K562 (cell line): ENCODE results near the gene DLG4. TPM values are rescaled to one million over a fixed set of nuclear protein-coding genes. Genes with fewer than 3 reads are reported as not detected.

Source experiments
- ATAC-seq: fragments of 200-7000 bp; cut with Tn5 transposase; 3 replicates; pipeline ENCODE4 v1.9.1; 2020; ENCODE audit warnings: moderate library complexity
- BruUV-seq: library from RNA; stranded (reverse); fragments of 400-500 nt; replicated peaks from 2 replicates; lab custom pipeline; 2021; lab: Mats Ljungman, UMichigan
- CTCF ChIA-PET: fragments of 300-600 bp; formaldehyde crosslinking; extraction: SDS; loops from one replicate; lab custom pipeline; 2021; ENCODE audit warnings: low intra/inter-chr PET ratio; lab: Yijun Ruan, JAX
- POLR2A ChIA-PET: fragments of 300-600, 350-650 bp; sonication (Branson Sonifier 250); formaldehyde crosslinking; extraction: SDS; loops from one replicate; lab custom pipeline; 2021; ENCODE audit warnings: antibody characterized with exemption, inconsistent platforms; lab: Yijun Ruan, JAX
- DNase-seq, 4 experiments: peaks; one replicate each; pipeline versions ENCODE4 v3.0.0 to v3.0.0-alpha.2; 2011 to 2018; ENCODE audit warnings: low spot score in 3 of 4, mixed read lengths in 3 of 4; ENCODE audit errors: extremely low read depth in 1 of 4
- FAIRE-seq: peaks from 2 replicates; lab custom pipeline; 2011; peaks lifted over from hg19 to GRCh38; lab: Jason Lieb, UNC
- H2AFZ ChIP-seq: 2 replicates; pipeline ENCODE4 v1.6.0; 2011; ENCODE audit warnings: low read depth, low read length, control low read depth, inconsistent platforms
- H3K27ac ChIP-seq: fragments of 200-600 bp; 3 replicates; pipeline ENCODE4 v1.8.0; 2011; ENCODE audit warnings: low read depth, mild to moderate bottlenecking, control low read depth, inconsistent platforms, low read length, moderate library complexity, mixed read lengths; ENCODE audit errors: extremely low read depth
- H3K27me3 ChIP-seq, 2 experiments: fragments of 300-600 bp in 1 of 2; 2 replicates in 1 of 2; 3 replicates in 1 of 2; pipeline versions ENCODE4 v1.6.0 to v1.8.0; 2011; ENCODE audit warnings: inconsistent platforms in 2 of 2, low read length in 2 of 2, mild to moderate bottlenecking in 1 of 2, mixed read lengths in 1 of 2, moderate library complexity in 1 of 2; ENCODE audit not compliant: control insufficient read depth in 2 of 2, insufficient read depth in 2 of 2
- H3K36me3 ChIP-seq: fragments of 300-600 bp; 3 replicates; pipeline ENCODE4 v1.8.0; 2011; ENCODE audit warnings: mild to moderate bottlenecking, low read length, inconsistent platforms; ENCODE audit not compliant: control insufficient read depth, insufficient read depth
- H3K4me1 ChIP-seq, 2 experiments: fragments of 200-600 bp in 1 of 2; replicated peaks in 1 of 2; 2 replicates in 1 of 2; 3 replicates in 1 of 2; pipeline versions ENCODE4 v1.5.1 to v1.8.0; 2011; ENCODE audit warnings: inconsistent platforms in 2 of 2, low read length in 2 of 2, mild to moderate bottlenecking in 1 of 2, mixed read lengths in 1 of 2, moderate library complexity in 1 of 2; ENCODE audit not compliant: control insufficient read depth in 2 of 2, insufficient read depth in 2 of 2
- H3K4me2 ChIP-seq: 2 replicates; pipeline ENCODE4 v1.6.1; 2011; ENCODE audit warnings: low read length, control low read depth, inconsistent platforms, mixed read lengths; ENCODE audit not compliant: insufficient read depth
- H3K4me3 ChIP-seq: fragments of 200-600 bp; sonication (generic), shearing (Covaris generic); 2 replicates; pipeline ENCODE4 v1.5.1; 2016; ENCODE audit warnings: control low read depth, inconsistent platforms
- H3K79me2 ChIP-seq: fragments of 200-600 bp; 3 replicates; pipeline ENCODE4 v1.8.0; 2011; ENCODE audit warnings: low read length, inconsistent platforms; ENCODE audit not compliant: control insufficient read depth, insufficient read depth
- H3K9ac ChIP-seq, 2 experiments: 2 replicates each; pipeline versions ENCODE4 v1.6.0 to v1.6.1; 2011; ENCODE audit warnings: low read depth in 2 of 2, low read length in 2 of 2, control low read depth in 1 of 2, inconsistent platforms in 1 of 2, mild to moderate bottlenecking in 1 of 2, mixed read lengths in 1 of 2; ENCODE audit not compliant: insufficient read depth in 1 of 2
- H3K9me1 ChIP-seq: one replicate; pipeline ENCODE4 v1.6.0; 2011; ENCODE audit warnings: inconsistent platforms, mild to moderate bottlenecking, low read length, moderate library complexity; ENCODE audit not compliant: control insufficient read depth, insufficient read depth
- H3K9me3 ChIP-seq: replicated peaks from 2 replicates; pipeline ENCODE4 v1.5.1; 2011; ENCODE audit warnings: low read depth, low read length, inconsistent platforms; ENCODE audit not compliant: control insufficient read depth, insufficient read depth
- H4K20me1 ChIP-seq: replicated peaks from 2 replicates; pipeline ENCODE4 v1.6.1; 2011; ENCODE audit warnings: low read length, inconsistent platforms, mixed read lengths; ENCODE audit not compliant: control insufficient read depth, insufficient read depth
- BCOR ChIP-seq: fragments of 450-650 bp; IDR thresholded peaks from 2 replicates; pipeline ENCODE4 v1.6.1; 2016
- CEBPG ChIP-seq, 3 experiments: fragments of 200-800 bp in 1 of 3; sonication (Bioruptor generic) in 1 of 3; sonication (generic) in 1 of 3; formaldehyde crosslinking in 1 of 3; IDR thresholded peaks in 2 of 3; conservative IDR thresholded peaks in 1 of 3; 2 replicates each; pipeline versions ENCODE4 v1.6.1 to v1.8.0; 2016 to 2022; ENCODE audit warnings: missing compliant biosample characterization in 2 of 3, missing genetic modification characterization in 2 of 3, mild to moderate bottlenecking in 1 of 3, missing genetic modification reagents in 1 of 3
- ESRRA ChIP-seq: fragments of 450-650 bp; IDR thresholded peaks from 2 replicates; pipeline ENCODE4 v1.6.1; 2014; ENCODE audit warnings: low read depth, mild to moderate bottlenecking, moderate library complexity, borderline replicate concordance
- FOXA1 ChIP-seq: fragments of 450-650 bp; IDR thresholded peaks from 2 replicates; pipeline ENCODE4 v1.6.1; 2016; ENCODE audit warnings: mild to moderate bottlenecking, borderline replicate concordance
- LARP7 ChIP-seq: fragments of 450-650 bp; IDR thresholded peaks from 2 replicates; pipeline ENCODE4 v1.6.1; 2016
- PRPF4 ChIP-seq: fragments of 200-400 bp; formaldehyde crosslinking; IDR thresholded peaks from one replicate; pipeline ENCODE4 v1.6.1; 2017; ENCODE audit warnings: low read length, low read depth, mild to moderate bottlenecking; ENCODE audit not compliant: insufficient read depth, poor library complexity, severe bottlenecking
- RBM25 ChIP-seq: fragments of 200-400 bp; formaldehyde crosslinking; IDR thresholded peaks from 2 replicates; pipeline ENCODE4 v1.6.1; 2018; ENCODE audit warnings: low read length, low read depth, moderate library complexity; ENCODE audit not compliant: severe bottlenecking
- SMC3 ChIP-seq: conservative IDR thresholded peaks from 2 replicates; pipeline ENCODE4 v1.6.1; 2011; ENCODE audit warnings: low read depth, low read length, improper control_type of control experiment; ENCODE audit not compliant: insufficient read depth
- TCFL5 ChIP-seq: fragments of 250-450 bp; sonication (Bioruptor Pico); conservative IDR thresholded peaks from 2 replicates; pipeline ENCODE4 v1.6.1; 2021; ENCODE audit warnings: mild to moderate bottlenecking, moderate library complexity, matching md5 sums
- TEAD2 ChIP-seq: fragments of 450-650 bp; IDR thresholded peaks from 2 replicates; pipeline ENCODE4 v1.6.1; 2016; ENCODE audit warnings: missing genetic modification characterization, control low read depth, missing compliant biosample characterization
- ZNF449 ChIP-seq: fragments of 250-450 bp; sonication (Bioruptor Pico); IDR thresholded peaks from 2 replicates; pipeline ENCODE4 v1.8.0; 2022; ENCODE audit warnings: moderate library complexity, mild to moderate bottlenecking, inconsistent platforms
- ZNF586 ChIP-seq: fragments of 450-650 bp; formaldehyde crosslinking; conservative IDR thresholded peaks from 2 replicates; pipeline ENCODE4 v1.4.0; 2020; ENCODE audit warnings: mild to moderate bottlenecking, moderate library complexity
- WGBS: fragments of 100-300 bp; shearing (Covaris generic); methylation state at CpG from one replicate; pipeline ENCODE4 v1.1.6; 2016; ENCODE audit warnings: low coverage, mixed read lengths; ENCODE audit not compliant: insufficient coverage; ENCODE audit errors: missing lambda C conversion rate; 5-methylcytosine and 5-hydroxymethylcytosine counted together
- in situ Hi-C: fragments of 300-500 bp; cut with MboI; formaldehyde crosslinking; loops from 4 replicates; pipeline ENCODE4 v1.15.0; 2018; ENCODE audit warnings: inconsistent platforms, mixed read lengths
- intact Hi-C: fragments of 100-400 bp; cut with micrococcal nuclease; formaldehyde crosslinking; loops from 2 replicates; pipeline ENCODE4 v1.14.2; 2022
- polyA plus RNA-seq, 8 experiments: library from polyadenylated mRNA; depleted of rRNA in 4 of 8; stranded (reverse) in 5 of 8; unstranded in 3 of 8; fragments of >200 nt; fragmentation: Nextera tagmentation in 2 of 8; fragmentation: Illumina TruSeq in 1 of 8; extraction: Ambion mirVana in 2 of 8; extraction: Trizol in 1 of 8; gene quantifications; 2 replicates each; pipeline versions ENCODE4 v1.2.1 to v1.2.3, GENCODE V29; 2011 to 2014; ENCODE audit warnings: inconsistent platforms in 1 of 8, missing spikeins in 1 of 8
- total RNA-seq, 7 experiments: library from RNA; depleted of rRNA in 6 of 7; stranded (reverse); fragments of >200 nt in 6 of 7; fragmentation: Illumina TruSeq in 2 of 7; extraction: Trizol in 2 of 7; gene quantifications; 2 replicates each; pipeline versions ENCODE4 v1.2.1 to v1.2.3, GENCODE V29; 2011 to 2021; ENCODE audit warnings: low replicate concordance in 1 of 7

DLG4 gene
- total and polyA plus RNA-seq, 9 of the 15 experiments (the other 6 are each of a cell fraction or from before 2014, with no cell fraction given), result 0.03 to 12.0 (median 4.1) TPM

GRCh38 chr17:7186241-7186640 is 33.4 kb downstream of the DLG4 start (continued):
- TF ChIP-seq CEBPG (CRISPR knock-in tag; IDR thresholded peaks at IDR 0.05), result no peak
- no peak for TF ChIP-seq CEBPG (tag; conservative IDR thresholded peaks at IDR 0.05 in 1 of 2, IDR thresholded peaks at IDR 0.05 in 1 of 2)
- no peak for TF ChIP-seq PRPF4
- 0 out of 2 replicates have a peak, but pooled peaks have one; percentile 11 for TF ChIP-seq SMC3
- TF ChIP-seq ESRRA, result peak; percentile 91
- TF ChIP-seq ZNF449 (CRISPR knock-in tag), result no peak
- peak; percentile 88 for TF ChIP-seq RBM25
- TF ChIP-seq BCOR, result peak; percentile 49; the same call in 1 of the 2 replicates

GRCh38 chr17:7184647-7185046 is 35.0 kb downstream of the DLG4 start:
- POLR2A ChIA-PET, result no interaction called here
- H3K79me2 ChIP-seq, result no peaks in the 10 kb centered on the region
- no peak overlapping the region for H3K4me2 ChIP-seq
- no peak for DNase-seq
- no peak for ATAC-seq
- peaks cover 0 to 3% of the 10 kb centered on the region in 2 experiments; a peak in 2 of 5 replicates for H3K4me1 ChIP-seq
- H3K36me3 ChIP-seq, result no peaks in the 10 kb centered on the region
- no TSS peak for BruUV-seq
- no peaks in the 10 kb centered on the region for H3K9me3 ChIP-seq
- no peak overlapping the region for H3K4me3 ChIP-seq
- H3K27ac ChIP-seq, result no peak overlapping the region
- CTCF ChIA-PET, result no interaction called here
- no peaks in the 10 kb centered on the region for H3K27me3 ChIP-seq
- intact Hi-C loops (no loop called here), in situ Hi-C loops (no loop called here)
- 45% methylated on average over 4 of the region's 6 CpGs for WGBS
- H3K9ac ChIP-seq, result no peak overlapping the region
- H3K9me1 ChIP-seq, result no peaks in the 10 kb centered on the region
- H4K20me1 ChIP-seq, result no peaks in the 10 kb centered on the region
- no peak overlapping the region for H2AFZ ChIP-seq
- FAIRE-seq, result no peak
- no peak for TF ChIP-seq FOXA1
- no peak for TF ChIP-seq TCFL5
- no peak for TF ChIP-seq LARP7
- no peak for TF ChIP-seq ZNF586 (CRISPR knock-in tag)
- TF ChIP-seq TEAD2 (tag), result no peak
